H9 (cell line): ENCODE results near the gene VSTM2L. TPM values are rescaled to one million over a fixed set of nuclear protein-coding genes. Genes with fewer than 3 reads are reported as not detected.

Experiments
- DNase-seq: peaks from one replicate; pipeline ENCODE4 v3.0.0-alpha.2; 2017
- H2AFZ ChIP-seq: one replicate; pipeline ENCODE4 v1.6.1; 2013; ENCODE audit warnings: mild to moderate bottlenecking, low read length, control low read depth, moderate library complexity
- H2AK5ac ChIP-seq: 2 replicates; pipeline ENCODE4 v1.6.1; 2013; ENCODE audit warnings: low read length, control low read depth, mixed read lengths; ENCODE audit not compliant: insufficient read length
- H2BK120ac ChIP-seq: one replicate; pipeline ENCODE4 v1.6.1; 2013; ENCODE audit warnings: low read depth, mild to moderate bottlenecking, low read length, control low read depth, inconsistent platforms; ENCODE audit not compliant: poor library complexity, severe bottlenecking
- H2BK12ac ChIP-seq: 2 replicates; pipeline ENCODE4 v1.6.1; 2013; ENCODE audit warnings: low read length, control low read depth, mixed read lengths, low read depth; ENCODE audit not compliant: insufficient read length
- H2BK15ac ChIP-seq: 2 replicates; pipeline ENCODE4 v1.6.1; 2013; ENCODE audit warnings: low read depth, low read length, control low read depth
- H2BK20ac ChIP-seq: one replicate; pipeline ENCODE4 v1.6.1; 2013; ENCODE audit warnings: low read depth, mild to moderate bottlenecking, low read length, control low read depth, inconsistent platforms; ENCODE audit not compliant: poor library complexity, severe bottlenecking
- H2BK5ac ChIP-seq: 2 replicates; pipeline ENCODE4 v1.6.1; 2013; ENCODE audit warnings: low read length, control low read depth, mixed read lengths; ENCODE audit not compliant: insufficient read length
- H3K14ac ChIP-seq: 2 replicates; pipeline ENCODE4 v1.6.1; 2013; ENCODE audit warnings: low read length, control low read depth; ENCODE audit not compliant: insufficient read depth
- H3K18ac ChIP-seq: 2 replicates; pipeline ENCODE4 v1.6.1; 2013; ENCODE audit warnings: low read depth, mild to moderate bottlenecking, mixed read lengths, low read length, control low read depth; ENCODE audit not compliant: insufficient read length
- H3K23ac ChIP-seq: 2 replicates; pipeline ENCODE4 v1.6.1; 2013; ENCODE audit warnings: low read length, control low read depth, mixed read lengths, low read depth; ENCODE audit not compliant: insufficient read length
- H3K23me2 ChIP-seq: 2 replicates; pipeline ENCODE4 v1.6.1; 2013; ENCODE audit warnings: low read depth, mild to moderate bottlenecking, mixed read lengths, low read length, control low read depth; ENCODE audit not compliant: insufficient read length, poor library complexity, severe bottlenecking
- H3K27ac ChIP-seq: 2 replicates; pipeline ENCODE4 v1.5.1; 2013; ENCODE audit warnings: low read length, control low read depth, mixed read lengths, low read depth; ENCODE audit not compliant: insufficient read length
- H3K27me3 ChIP-seq: 2 replicates; pipeline ENCODE4 v1.6.1; 2013; ENCODE audit warnings: low read length, control low read depth, inconsistent platforms; ENCODE audit not compliant: insufficient read depth
- H3K4ac ChIP-seq: 2 replicates; pipeline ENCODE4 v1.6.1; 2013; ENCODE audit warnings: low read depth, mild to moderate bottlenecking, control low read depth, inconsistent platforms, low read length, moderate library complexity
- H3K4me1 ChIP-seq: 2 replicates; pipeline ENCODE4 v1.6.1; 2013; ENCODE audit warnings: low read length, control low read depth, inconsistent platforms; ENCODE audit not compliant: insufficient read depth
- H3K4me2 ChIP-seq: 2 replicates; pipeline ENCODE4 v1.6.1; 2013; ENCODE audit warnings: low read length, control low read depth, mixed read lengths; ENCODE audit not compliant: insufficient read length, insufficient read depth
- H3K56ac ChIP-seq: 2 replicates; pipeline ENCODE4 v1.6.1; 2013; ENCODE audit warnings: low read depth, mild to moderate bottlenecking, mixed read lengths, low read length, control low read depth; ENCODE audit not compliant: insufficient read length
- H3K79me1 ChIP-seq: 2 replicates; pipeline ENCODE4 v1.6.1; 2013; ENCODE audit warnings: low read depth, mild to moderate bottlenecking, moderate library complexity, low read length, control low read depth, inconsistent platforms; ENCODE audit not compliant: insufficient read depth, poor library complexity, severe bottlenecking
- H3K79me2 ChIP-seq: 2 replicates; pipeline ENCODE4 v1.6.1; 2013; ENCODE audit warnings: low read length, control low read depth, inconsistent platforms; ENCODE audit not compliant: insufficient read depth
- H3K9ac ChIP-seq: 2 replicates; pipeline ENCODE4 v1.6.1; 2013; ENCODE audit warnings: low read length, control low read depth, mixed read lengths; ENCODE audit not compliant: insufficient read length; ENCODE audit errors: extremely low read depth
- H3K9me3 ChIP-seq: one replicate; pipeline ENCODE4 v1.6.1; 2013; ENCODE audit warnings: low read depth, low read length, inconsistent platforms; ENCODE audit not compliant: control insufficient read depth
- H3T11ph ChIP-seq: one replicate; pipeline ENCODE4 v1.6.1; 2013; ENCODE audit warnings: mild to moderate bottlenecking, low read length, control low read depth, inconsistent platforms
- H4K20me1 ChIP-seq: one replicate; pipeline ENCODE4 v1.6.1; 2013; ENCODE audit not compliant: control insufficient read depth, insufficient read length, insufficient read depth
- H4K5ac ChIP-seq: 2 replicates; pipeline ENCODE4 v1.6.1; 2013; ENCODE audit warnings: low read depth, mild to moderate bottlenecking, mixed read lengths, low read length, control low read depth; ENCODE audit not compliant: insufficient read length
- H4K8ac ChIP-seq: replicated peaks from 2 replicates; pipeline ENCODE4 v1.6.1; 2013; ENCODE audit warnings: low read length, control low read depth, mixed read lengths, low read depth; ENCODE audit not compliant: insufficient read length
- H4K91ac ChIP-seq: 2 replicates; pipeline ENCODE4 v1.6.1; 2013; ENCODE audit warnings: low read depth, mild to moderate bottlenecking, moderate library complexity, mixed read lengths, low read length, control low read depth; ENCODE audit not compliant: insufficient read length
- H3K27ac Mint-ChIP-seq, 3 experiments: 2 replicates in 2 of 3; 3 replicates in 1 of 3; pipeline ENCODE4 v1.8.0; 2020 to 2021; ENCODE audit warnings: mixed read lengths in 3 of 3, mild to moderate bottlenecking in 1 of 3, moderate library complexity in 1 of 3
- H3K27me3 Mint-ChIP-seq: 2 replicates; pipeline ENCODE4 v1.8.0; 2021; ENCODE audit warnings: low read depth, mild to moderate bottlenecking, moderate library complexity, mixed read lengths
- H3K36me3 Mint-ChIP-seq, 3 experiments: 2 replicates in 2 of 3; 3 replicates in 1 of 3; pipeline ENCODE4 v1.8.0; 2020 to 2021; ENCODE audit warnings: low read depth in 3 of 3, mixed read lengths in 3 of 3; ENCODE audit not compliant: insufficient read depth in 1 of 3
- H3K4me1 Mint-ChIP-seq, 2 experiments: 2 replicates each; pipeline ENCODE4 v1.8.0; 2020; ENCODE audit warnings: mixed read lengths in 2 of 2
- H3K4me3 Mint-ChIP-seq, 2 experiments: 2 replicates in 1 of 2; 3 replicates in 1 of 2; pipeline ENCODE4 v1.8.0; 2020 to 2021; ENCODE audit warnings: mild to moderate bottlenecking in 2 of 2, mixed read lengths in 2 of 2, moderate library complexity in 1 of 2
- H3K9me3 Mint-ChIP-seq, 2 experiments: 2 replicates in 1 of 2; 3 replicates in 1 of 2; pipeline ENCODE4 v1.8.0; 2020; ENCODE audit warnings: mild to moderate bottlenecking in 2 of 2, mixed read lengths in 2 of 2, moderate library complexity in 1 of 2
- CTCF ChIP-seq: fragments of 200-600 bp; sonication (generic); conservative IDR thresholded peaks from 3 replicates; pipeline ENCODE4 v1.8.0; 2021; ENCODE audit warnings: antibody characterized with exemption, mild to moderate bottlenecking
- WGBS: extraction: QIAGEN DNeasy Blood & Tissue Kit; methylation state at CpG from one replicate; pipeline ENCODE4 v1.1.7; 2013; ENCODE audit warnings: missing lambda C conversion rate, low lambda C conversion rate, mixed read lengths; ENCODE audit not compliant: insufficient read length; ENCODE audit errors: extremely low coverage; 5-methylcytosine and 5-hydroxymethylcytosine counted together
- total RNA-seq: library from RNA; stranded (reverse); gene quantifications from 2 replicates; pipeline ENCODE4 v1.2.1, GENCODE V29; 2021

VSTM2L gene
- total RNA-seq, 1 experiment from 2014 or later = 2.1 TPM

- Histone ChIP-seq H2BK12ac (no peak overlapping the region), H3K27ac (no peak overlapping the region), H3K18ac (no peak overlapping the region), H3K4me1 (no peaks in the 10 kb centered on the region; the same call in 1 of the 2 replicates), H2AK5ac (no peak overlapping the region), H3K9ac (no peak overlapping the region), H2AFZ (no peak overlapping the region), H3K23me2 (peaks cover 5% of the 10 kb centered on the region), H3K23ac (no peak overlapping the region), H3K14ac (no peak overlapping the region), H3K79me1 (no peaks in the 10 kb centered on the region), H2BK20ac (no peak overlapping the region), H3K4me2 (no peak overlapping the region), H4K5ac (no peak overlapping the region), H3K27me3 (no peaks in the 10 kb centered on the region), H2BK120ac (no peak overlapping the region), H3T11ph (no peak overlapping the region), H4K20me1 (no peaks in the 10 kb centered on the region), H2BK5ac (no peak overlapping the region), H3K56ac (no peak overlapping the region), H4K91ac (no peak overlapping the region), H4K8ac (no peak overlapping the region), H3K9me3 (no peaks in the 10 kb centered on the region), H3K4ac (no peak overlapping the region), H3K79me2 (no peaks in the 10 kb centered on the region), H2BK15ac (no peak overlapping the region)
- Mint-ChIP-seq H3K27ac (no peak overlapping the region), H3K36me3 (no peaks in the 10 kb centered on the region), H3K27me3 (peaks cover 31% of the 10 kb centered on the region), H3K9me3 (no peaks in the 10 kb centered on the region; a peak in 1 of 5 replicates), H3K4me3 (no peak overlapping the region), H3K4me1 (peaks cover 30 to 47% of the 10 kb centered on the region in 2 experiments)
- TF ChIP-seq CTCF = no peak
- DNase-seq = no peak
- WGBS = no CpG with 5 or more reads among the region's 1 CpG
Measured at GRCh38 chr20:37920679-37921322, 17.9 kb downstream of the VSTM2L start.
